Natural killer cell (primary cell): ENCODE results near the gene UCMA. TPM values are rescaled to one million over a fixed set of nuclear protein-coding genes. Genes with fewer than 3 reads are reported as not detected.
"Not testable (repeated sequence)": the region's sequence is repeated elsewhere in the genome, so short reads cannot be mapped to it uniquely, and the experiment has no call there.

Experiments
- ATAC-seq, 3 donors: fragments of 150-1000 bp in 2 of 3; fragments of 200-7000 bp in 1 of 3; cut with Tn5 transposase; 1 replicate in 1 of 3; 2 replicates in 2 of 3; pipeline ENCODE4 v1.10.0; 2021; ENCODE audit warnings: mild to moderate bottlenecking in 2 of 3, moderate library complexity in 2 of 3
- DNase-seq, 2 donors: peaks; one replicate each; pipeline versions ENCODE4 v3.0.0 to v3.0.0-alpha.2; 2013 to 2021; ENCODE audit warnings: mixed read lengths in 1 of 2
- H3K27ac ChIP-seq: one replicate; pipeline ENCODE4 v1.5.1; 2013; ENCODE audit warnings: mild to moderate bottlenecking, low read length
- H3K27me3 ChIP-seq: one replicate; pipeline ENCODE4 v1.6.1; 2013; ENCODE audit warnings: low read length; ENCODE audit not compliant: control insufficient read depth, insufficient read depth
- H3K36me3 ChIP-seq: one replicate; pipeline ENCODE4 v1.6.1; 2013; ENCODE audit warnings: low read length; ENCODE audit not compliant: control insufficient read depth, insufficient read depth
- H3K4me1 ChIP-seq: one replicate; pipeline ENCODE4 v1.6.1; 2013; ENCODE audit warnings: low read length; ENCODE audit not compliant: control insufficient read depth, insufficient read depth
- H3K4me3 ChIP-seq: one replicate; pipeline ENCODE4 v1.5.1; 2013; ENCODE audit warnings: low read length
- H3K9me3 ChIP-seq: one replicate; pipeline ENCODE4 v1.6.1; 2013; ENCODE audit warnings: low read length; ENCODE audit not compliant: control insufficient read depth, insufficient read depth
- H3K27ac Mint-ChIP-seq, 2 donors: one replicate each; pipeline ENCODE4 v1.8.0; 2022; ENCODE audit warnings: mild to moderate bottlenecking in 2 of 2, mixed read lengths in 2 of 2, moderate library complexity in 1 of 2
- H3K27me3 Mint-ChIP-seq, 2 donors: one replicate each; pipeline ENCODE4 v1.8.0; 2022; ENCODE audit warnings: low read depth in 2 of 2, mixed read lengths in 2 of 2
- H3K36me3 Mint-ChIP-seq: one replicate; pipeline ENCODE4 v1.8.0; 2022; ENCODE audit warnings: mixed read lengths
- H3K4me1 Mint-ChIP-seq, 2 donors: one replicate each; pipeline ENCODE4 v1.8.0; 2022; ENCODE audit warnings: mixed read lengths in 2 of 2
- H3K4me3 Mint-ChIP-seq: one replicate; pipeline ENCODE4 v1.8.0; 2022; ENCODE audit warnings: mild to moderate bottlenecking, moderate library complexity, mixed read lengths
- H3K9me3 Mint-ChIP-seq, 2 donors: one replicate each; pipeline ENCODE4 v1.8.0; 2022; ENCODE audit warnings: mixed read lengths in 2 of 2
- CTCF ChIP-seq: fragments of 200-600 bp; IDR thresholded peaks from one replicate; pipeline ENCODE4 v1.8.0; 2022; ENCODE audit warnings: antibody characterized with exemption
- WGBS: methylation state at CpG from one replicate; pipeline ENCODE4 v1.1.7; 2013; ENCODE audit warnings: missing lambda C conversion rate; ENCODE audit not compliant: insufficient coverage; 5-methylcytosine and 5-hydroxymethylcytosine counted together
- intact Hi-C: fragments of 100-400 bp; cut with micrococcal nuclease; formaldehyde crosslinking; loops from one replicate; pipeline ENCODE4 v1.14.2; 2022
- total RNA-seq, 4 donors: library from RNA; stranded (reverse); fragments of 120-200 nt in 1 of 4; gene quantifications; one replicate each; pipeline versions ENCODE4 v1.2.3 to v1.2.4, GENCODE V29; 2013 to 2022

Gene UCMA
- total RNA-seq, 3 donors from 2014 or later (not counting 1 experiment from before 2014, with no cell fraction given), result not detected

GRCh38 chr10:13238271-13239077, 4.3 kb upstream of the UCMA start:
- Histone ChIP-seq H3K4me1 (no peaks in the 10 kb centered on the region), H3K27me3 (no peaks in the 10 kb centered on the region), H3K9me3 (no peaks in the 10 kb centered on the region), H3K4me3 (no peak overlapping the region), H3K27ac (no peak overlapping the region), H3K36me3 (no peaks in the 10 kb centered on the region)
- no peak for DNase-seq
- H3K4me1 Mint-ChIP-seq, result no peaks in the 10 kb centered on the region
- TF ChIP-seq CTCF, result no peak
- 91% methylated on average over 16 of the region's 16 CpGs for WGBS
- no peak overlapping the region for H3K4me3 Mint-ChIP-seq
- no peak for ATAC-seq
- no peaks in the 10 kb centered on the region for H3K27me3 Mint-ChIP-seq
- no peak overlapping the region for H3K27ac Mint-ChIP-seq
- intact Hi-C loops, result no loop called here
- no peaks in the 10 kb centered on the region for H3K9me3 Mint-ChIP-seq
- no peaks in the 10 kb centered on the region for H3K36me3 Mint-ChIP-seq

- ATAC-seq (no peak), DNase-seq (no peak)
- Mint-ChIP-seq H3K4me3 (no peak overlapping the region), H3K4me1 (no peaks in the 10 kb centered on the region), H3K36me3 (no peaks in the 10 kb centered on the region), H3K9me3 (no peaks in the 10 kb centered on the region), H3K27ac (no peak overlapping the region), H3K27me3 (no peaks in the 10 kb centered on the region)
- Histone ChIP-seq H3K4me3 (no peak overlapping the region), H3K36me3 (no peaks in the 10 kb centered on the region), H3K9me3 (no peaks in the 10 kb centered on the region), H3K27ac (no peak overlapping the region), H3K4me1 (no peaks in the 10 kb centered on the region), H3K27me3 (no peaks in the 10 kb centered on the region)
- 85% methylated on average over 8 of the region's 8 CpGs for WGBS
- no peak for TF ChIP-seq CTCF
- intact Hi-C loops, result no loop called here
These were observed 2.5 kb upstream of the UCMA start for GRCh38 chr10:13236638-13237037.

GRCh38 chr10:13234736-13235135, 562 bp upstream of the UCMA start:
- H3K4me1 Mint-ChIP-seq, intact Hi-C loops, H3K27ac Mint-ChIP-seq, H3K27ac ChIP-seq, H3K9me3 ChIP-seq, H3K36me3 Mint-ChIP-seq, H3K4me1 ChIP-seq, DNase-seq, H3K4me3 ChIP-seq, H3K27me3 Mint-ChIP-seq, H3K36me3 ChIP-seq, H3K9me3 Mint-ChIP-seq, H3K4me3 Mint-ChIP-seq, ATAC-seq, H3K27me3 ChIP-seq: not testable (repeated sequence)
- WGBS, result 89% methylated on average over 13 of the region's 13 CpGs

GRCh38 chr10:13233358-13233757, 816 bp downstream of the UCMA start:
- peaks cover 0 to 9% of the 10 kb centered on the region in 2 donors for H3K27me3 Mint-ChIP-seq
- H3K36me3 Mint-ChIP-seq, result no peaks in the 10 kb centered on the region
- no peak overlapping the region for H3K27ac Mint-ChIP-seq
- Histone ChIP-seq H3K4me3 (no peak overlapping the region), H3K36me3 (no peaks in the 10 kb centered on the region), H3K4me1 (no peaks in the 10 kb centered on the region), H3K27ac (no peak overlapping the region), H3K27me3 (no peaks in the 10 kb centered on the region), H3K9me3 (no peaks in the 10 kb centered on the region)
- DNase-seq (no peak), ATAC-seq (no peak)
- H3K4me1 Mint-ChIP-seq, result no peaks in the 10 kb centered on the region
- no peaks in the 10 kb centered on the region for H3K9me3 Mint-ChIP-seq
- intact Hi-C loops, result no loop called here
- no peak overlapping the region for H3K4me3 Mint-ChIP-seq
- no peak for TF ChIP-seq CTCF
- 73% methylated on average over 14 of the region's 14 CpGs for WGBS
